ENCODE measurements around the gene HEPHL1.
"Not testable (repeated sequence)": the region's sequence is repeated elsewhere in the genome, so short reads cannot be mapped to it uniquely, and the experiment has no call there.

HEPHL1 gene

GRCh38 chr11:94112206-94112953 is 91.2 kb downstream of the HEPHL1 start:
- H3K4me2 ChIP-seq (ENCODE audit: low read length) = no peak overlapping the region
- TF ChIP-seq EZH2 (IDR thresholded peaks at IDR 0.05; ENCODE audit: borderline replicate concordance, low read length) = no peak
- TF ChIP-seq, protein P1, sequence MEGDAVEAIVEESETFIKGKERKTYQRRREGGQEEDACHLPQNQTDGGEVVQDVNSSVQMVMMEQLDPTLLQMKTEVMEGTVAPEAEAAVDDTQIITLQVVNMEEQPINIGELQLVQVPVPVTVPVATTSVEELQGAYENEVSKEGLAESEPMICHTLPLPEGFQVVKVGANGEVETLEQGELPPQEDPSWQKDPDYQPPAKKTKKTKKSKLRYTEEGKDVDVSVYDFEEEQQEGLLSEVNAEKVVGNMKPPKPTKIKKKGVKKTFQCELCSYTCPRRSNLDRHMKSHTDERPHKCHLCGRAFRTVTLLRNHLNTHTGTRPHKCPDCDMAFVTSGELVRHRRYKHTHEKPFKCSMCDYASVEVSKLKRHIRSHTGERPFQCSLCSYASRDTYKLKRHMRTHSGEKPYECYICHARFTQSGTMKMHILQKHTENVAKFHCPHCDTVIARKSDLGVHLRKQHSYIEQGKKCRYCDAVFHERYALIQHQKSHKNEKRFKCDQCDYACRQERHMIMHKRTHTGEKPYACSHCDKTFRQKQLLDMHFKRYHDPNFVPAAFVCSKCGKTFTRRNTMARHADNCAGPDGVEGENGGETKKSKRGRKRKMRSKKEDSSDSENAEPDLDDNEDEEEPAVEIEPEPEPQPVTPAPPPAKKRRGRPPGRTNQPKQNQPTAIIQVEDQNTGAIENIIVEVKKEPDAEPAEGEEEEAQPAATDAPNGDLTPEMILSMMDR (IDR thresholded peaks at IDR 0.05; ENCODE audit: low read length) = no peak

DNA sequence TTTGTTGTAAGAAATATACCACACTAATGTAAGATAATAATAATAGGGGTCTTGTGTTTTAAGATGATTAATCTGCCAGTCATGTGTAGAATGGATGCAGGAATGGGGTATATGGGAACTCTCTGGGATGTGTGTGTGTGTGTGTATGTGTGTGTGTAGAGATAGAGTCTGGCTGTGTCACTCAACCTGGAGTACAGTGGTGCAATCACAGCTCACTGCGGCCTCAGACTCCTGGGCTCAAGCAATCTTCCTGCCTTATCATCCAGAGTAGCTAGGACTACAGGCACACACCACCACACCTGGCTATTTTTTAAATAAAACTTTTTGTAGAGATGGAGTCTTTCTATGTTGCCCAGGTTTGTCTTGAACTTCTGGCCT is 96.0 kb downstream of the HEPHL1 start:
- no peak overlapping the region for H3K4me2 ChIP-seq (ENCODE audit: low read length)
- no peaks in the 10 kb centered on the region for H3K4me1 ChIP-seq (ENCODE audit: insufficient read depth, low read length, severe bottlenecking)
- TF ChIP-seq EZH2 (IDR thresholded peaks at IDR 0.05; ENCODE audit: borderline replicate concordance, low read length) = no peak
- TF ChIP-seq, protein P1 (IDR thresholded peaks at IDR 0.05; ENCODE audit: low read length) = no peak
- no peaks in the 10 kb centered on the region for H3K9me2 ChIP-seq (ENCODE audit: low read depth, low read length)
- H2AFZ ChIP-seq (ENCODE audit: low read length) = no peak overlapping the region
- no peaks in the 10 kb centered on the region for H3K27me3 ChIP-seq (ENCODE audit: insufficient read depth, low read length)
- no peaks in the 10 kb centered on the region for H4K20me1 ChIP-seq (ENCODE audit: insufficient read depth, low read length)
- H3F3A ChIP-seq (ENCODE audit: insufficient read depth, low read length) = no peaks in the 10 kb centered on the region
- H3K4me3 ChIP-seq (ENCODE audit: low read depth, low read length, poor library complexity, severe bottlenecking) = no peak overlapping the region
- no peaks in the 10 kb centered on the region for H3K36me3 ChIP-seq (ENCODE audit: insufficient read depth, low read length)
- H3K9me3 ChIP-seq (ENCODE audit: low read length) = no peaks in the 10 kb centered on the region
- no peaks in the 10 kb centered on the region for H3K79me2 ChIP-seq (ENCODE audit: insufficient read depth, low read length)
- no peak overlapping the region for H3K9ac ChIP-seq (ENCODE audit: low read length)
- H3K27ac ChIP-seq (ENCODE audit: low read depth, low read length, poor library complexity, severe bottlenecking) = no peak overlapping the region

More at GRCh38 chr11:94112206-94112953, 91.2 kb downstream of the HEPHL1 start:
- Histone ChIP-seq H3K36me3 (ENCODE audit: insufficient read depth, low read length) (no peaks in the 10 kb centered on the region), H3K9me3 (ENCODE audit: low read length) (no peaks in the 10 kb centered on the region), H3K79me2 (ENCODE audit: insufficient read depth, low read length) (no peaks in the 10 kb centered on the region), H3K27me3 (ENCODE audit: insufficient read depth, low read length) (no peaks in the 10 kb centered on the region), H3K9me2 (ENCODE audit: low read depth, low read length) (no peaks in the 10 kb centered on the region), H3F3A (ENCODE audit: insufficient read depth, low read length) (no peaks in the 10 kb centered on the region), H3K4me1 (ENCODE audit: insufficient read depth, low read length, severe bottlenecking) (no peaks in the 10 kb centered on the region), H3K4me3 (ENCODE audit: low read depth, low read length, poor library complexity, severe bottlenecking) (no peak overlapping the region), H3K27ac (ENCODE audit: low read depth, low read length, poor library complexity, severe bottlenecking) (no peak overlapping the region), H2AFZ (ENCODE audit: low read length) (no peak overlapping the region), H4K20me1 (ENCODE audit: insufficient read depth, low read length) (no peaks in the 10 kb centered on the region), H3K9ac (ENCODE audit: low read length) (no peak overlapping the region)

GRCh38 chr11:94117871-94118270 is 96.7 kb downstream of the HEPHL1 start:
- no peaks in the 10 kb centered on the region for H3K79me2 ChIP-seq (ENCODE audit: insufficient read depth, low read length)
- no peaks in the 10 kb centered on the region for H3K9me2 ChIP-seq (ENCODE audit: low read depth, low read length)
- no peak overlapping the region for H2AFZ ChIP-seq (ENCODE audit: low read length)
- H3F3A ChIP-seq (ENCODE audit: insufficient read depth, low read length) = no peaks in the 10 kb centered on the region
- TF ChIP-seq, protein P1 (IDR thresholded peaks at IDR 0.05; ENCODE audit: low read length) = no peak
- TF ChIP-seq EZH2 (IDR thresholded peaks at IDR 0.05; ENCODE audit: borderline replicate concordance, low read length) = no peak
- no peak overlapping the region for H3K27ac ChIP-seq (ENCODE audit: low read depth, low read length, poor library complexity, severe bottlenecking)
- no peak overlapping the region for H3K4me2 ChIP-seq (ENCODE audit: low read length)
- no peak overlapping the region for H3K9ac ChIP-seq (ENCODE audit: low read length)
- no peaks in the 10 kb centered on the region for H3K36me3 ChIP-seq (ENCODE audit: insufficient read depth, low read length)
- H3K4me1 ChIP-seq (ENCODE audit: insufficient read depth, low read length, severe bottlenecking) = no peaks in the 10 kb centered on the region
- H3K4me3 ChIP-seq (ENCODE audit: low read depth, low read length, poor library complexity, severe bottlenecking) = no peak overlapping the region
- no peaks in the 10 kb centered on the region for H3K27me3 ChIP-seq (ENCODE audit: insufficient read depth, low read length)
- H3K9me3 ChIP-seq (ENCODE audit: low read length) = no peaks in the 10 kb centered on the region
- no peaks in the 10 kb centered on the region for H4K20me1 ChIP-seq (ENCODE audit: insufficient read depth, low read length)

DNA sequence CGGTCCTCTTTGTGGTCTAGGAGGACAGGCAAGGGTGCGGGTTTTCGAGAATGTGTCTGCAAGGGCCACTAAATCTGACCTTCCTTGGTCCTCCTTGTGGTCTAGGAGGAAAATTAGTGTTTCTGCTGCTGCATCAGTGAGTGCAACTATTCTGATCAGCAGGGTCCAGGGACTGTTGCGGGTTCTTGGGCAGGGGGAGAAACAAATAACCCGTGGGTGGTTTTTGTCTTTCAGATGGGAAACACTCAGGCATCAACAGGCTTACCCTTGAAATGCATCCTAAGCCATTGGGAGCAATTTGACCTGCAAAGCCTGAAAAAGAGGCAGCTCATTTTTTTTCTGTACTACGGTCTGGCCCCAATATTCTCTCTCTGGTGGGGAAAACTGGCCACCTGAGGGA is 98.5 kb downstream of the HEPHL1 start:
- H3K4me2 ChIP-seq (ENCODE audit: low read length); H4K20me1 ChIP-seq (ENCODE audit: insufficient read depth, low read length); H3K4me1 ChIP-seq (ENCODE audit: insufficient read depth, low read length, severe bottlenecking); H2AFZ ChIP-seq (ENCODE audit: low read length); H3K79me2 ChIP-seq (ENCODE audit: insufficient read depth, low read length); H3K9me3 ChIP-seq (ENCODE audit: low read length); H3K4me3 ChIP-seq (ENCODE audit: low read depth, low read length, poor library complexity, severe bottlenecking); H3K27me3 ChIP-seq (ENCODE audit: insufficient read depth, low read length); H3K9ac ChIP-seq (ENCODE audit: low read length); H3K27ac ChIP-seq (ENCODE audit: low read depth, low read length, poor library complexity, severe bottlenecking); H3K36me3 ChIP-seq (ENCODE audit: insufficient read depth, low read length); H3F3A ChIP-seq (ENCODE audit: insufficient read depth, low read length); H3K9me2 ChIP-seq (ENCODE audit: low read depth, low read length): not testable (repeated sequence)

- not testable (repeated sequence) for H3K4me1 ChIP-seq (ENCODE audit: insufficient read depth, low read length, severe bottlenecking); H3K9me3 ChIP-seq (ENCODE audit: low read length); H3K9ac ChIP-seq (ENCODE audit: low read length); H3K27ac ChIP-seq (ENCODE audit: low read depth, low read length, poor library complexity, severe bottlenecking); H2AFZ ChIP-seq (ENCODE audit: low read length); H3K9me2 ChIP-seq (ENCODE audit: low read depth, low read length); H3F3A ChIP-seq (ENCODE audit: insufficient read depth, low read length); H3K36me3 ChIP-seq (ENCODE audit: insufficient read depth, low read length); H4K20me1 ChIP-seq (ENCODE audit: insufficient read depth, low read length); H3K4me2 ChIP-seq (ENCODE audit: low read length); H3K4me3 ChIP-seq (ENCODE audit: low read depth, low read length, poor library complexity, severe bottlenecking); H3K79me2 ChIP-seq (ENCODE audit: insufficient read depth, low read length); H3K27me3 ChIP-seq (ENCODE audit: insufficient read depth, low read length)
Observed at GRCh38 chr11:94120516-94120915, 99.4 kb downstream of the HEPHL1 start.

Measured in OCI-LY1 (cell line).